SW480 (cell line): ENCODE results near the gene RIPOR2.
"Not testable (repeated sequence)": the region's sequence is repeated elsewhere in the genome, so short reads cannot be mapped to it uniquely, and the experiment has no call there.

Experiments used
- DNase-seq: peaks from one replicate; pipeline ENCODE4 v3.0.0-alpha.2; 2016; ENCODE audit warnings: low spot score

Gene RIPOR2

GRCh38 chr6:24926647-24927046 lies 9.1 kb downstream of the RIPOR2 start:
- not testable (repeated sequence) for DNase-seq

GRCh38 chr6:24926192-24926591 lies 9.6 kb downstream of the RIPOR2 start:
- DNase-seq = no peak

- no peak for DNase-seq
These were observed 10.1 kb downstream of the RIPOR2 start for GRCh38 chr6:24925661-24926060.

- no peak for DNase-seq
These were observed 11.0 kb downstream of the RIPOR2 start for GRCh38 chr6:24924580-24925356.

- no peak for DNase-seq
These were observed 11.8 kb downstream of the RIPOR2 start for GRCh38 chr6:24923885-24924401.

- DNase-seq = no peak
These were observed 12.9 kb downstream of the RIPOR2 start for GRCh38 chr6:24922814-24923213.

- DNase-seq = no peak
These were observed 13.6 kb downstream of the RIPOR2 start for GRCh38 chr6:24922170-24922569.

- no peak for DNase-seq
These were observed 15.6 kb downstream of the RIPOR2 start for GRCh38 chr6:24920136-24920535.

- no peak for DNase-seq
These were observed 16.5 kb downstream of the RIPOR2 start for GRCh38 chr6:24919056-24919892.

GRCh38 chr6:24918641-24919055 lies 17.1 kb downstream of the RIPOR2 start:
- no peak for DNase-seq

- no peak for DNase-seq
These were observed 19.3 kb downstream of the RIPOR2 start for GRCh38 chr6:24916496-24916895.

GRCh38 chr6:24915641-24916040 lies 20.1 kb downstream of the RIPOR2 start:
- DNase-seq = no peak

- not testable (repeated sequence) for DNase-seq
These were observed 21.7 kb downstream of the RIPOR2 start for GRCh38 chr6:24914082-24914481.

- DNase-seq = no peak
These were observed 23.9 kb downstream of the RIPOR2 start for GRCh38 chr6:24911796-24912382.

GRCh38 chr6:24910961-24911725 lies 24.6 kb downstream of the RIPOR2 start:
- peak; percentile 11 for DNase-seq

- DNase-seq = no peak
These were observed 25.3 kb downstream of the RIPOR2 start for GRCh38 chr6:24910331-24910960.

GRCh38 chr6:24909241-24910216 lies 26.2 kb downstream of the RIPOR2 start:
- DNase-seq = no peak

GRCh38 chr6:24908650-24909035 lies 27.1 kb downstream of the RIPOR2 start:
- DNase-seq = no peak

GRCh38 chr6:24907919-24908649 lies 27.7 kb downstream of the RIPOR2 start:
- no peak for DNase-seq
